H1 (cell line): Measurements from ENCODE around the gene FBXW10B. TPM values are rescaled to one million over a fixed set of nuclear protein-coding genes. Genes with fewer than 3 reads are reported as not detected.
"Not testable (repeated sequence)": the region's sequence is repeated elsewhere in the genome, so short reads cannot be mapped to it uniquely, and the experiment has no call there.

Experiments
- CTCF ChIA-PET: fragments of 300-600 bp; sonication (Branson Sonifier 250); formaldehyde crosslinking; loops from one replicate; lab custom pipeline; 2021; ENCODE audit not compliant: partially characterized antibody; lab: Charles Lee
- POLR2A ChIA-PET: fragments of 300-600 bp; sonication (Branson Sonifier 250); formaldehyde crosslinking; loops from one replicate; lab custom pipeline; 2021; ENCODE audit warnings: inconsistent platforms; ENCODE audit not compliant: partially characterized antibody; lab: Charles Lee
- DNase-seq, 2 experiments: peaks; one replicate each; pipeline versions ENCODE4 v3.0.0 to v3.0.0-alpha.2; 2010 to 2022; ENCODE audit warnings: low spot score in 2 of 2, low read depth in 1 of 2, mixed read lengths in 1 of 2
- FAIRE-seq: peaks from 2 replicates; lab custom pipeline; 2011; peaks lifted over from hg19 to GRCh38; lab: Jason Lieb, UNC
- H2AFZ ChIP-seq: 2 replicates; pipeline ENCODE4 v1.8.1; 2012; ENCODE audit warnings: low read length, inconsistent platforms
- H2AK5ac ChIP-seq: 2 replicates; pipeline ENCODE4 v1.6.1; 2013; ENCODE audit warnings: low read depth, low read length
- H2BK120ac ChIP-seq: replicated peaks from 2 replicates; pipeline ENCODE3; 2013; ENCODE audit warnings: low read depth, low read length, inconsistent platforms
- H2BK12ac ChIP-seq: 2 replicates; pipeline ENCODE4 v1.6.1; 2013; ENCODE audit warnings: low read depth, low read length
- H2BK15ac ChIP-seq: 2 replicates; pipeline ENCODE4 v1.6.1; 2013; ENCODE audit warnings: low read length
- H2BK20ac ChIP-seq: 2 replicates; pipeline ENCODE4 v1.6.1; 2013; ENCODE audit warnings: low read length
- H2BK5ac ChIP-seq: 2 replicates; pipeline ENCODE4 v1.6.1; 2013; ENCODE audit warnings: low read depth, low read length
- H3K14ac ChIP-seq: 2 replicates; pipeline ENCODE4 v1.6.1; 2013; ENCODE audit warnings: inconsistent platforms; ENCODE audit not compliant: insufficient read length
- H3K18ac ChIP-seq: 2 replicates; pipeline ENCODE4 v1.6.1; 2013; ENCODE audit warnings: low read length; ENCODE audit errors: extremely low read depth
- H3K23ac ChIP-seq: 2 replicates; pipeline ENCODE4 v1.6.1; 2013; ENCODE audit warnings: inconsistent platforms; ENCODE audit not compliant: insufficient read length
- H3K23me2 ChIP-seq: 2 replicates; pipeline ENCODE4 v1.6.1; 2013; ENCODE audit warnings: low read depth, low read length
- H3K27ac ChIP-seq: 2 replicates; pipeline ENCODE4 v1.6.1; 2011; ENCODE audit warnings: low read depth, low read length, inconsistent platforms
- H3K27me3 ChIP-seq, 4 experiments: replicated peaks in 1 of 4; 1 replicate in 1 of 4; 2 replicates in 3 of 4; pipeline versions ENCODE4 v1.6.1 to v1.8.1; 2011 to 2013; ENCODE audit warnings: low read length in 3 of 4, mild to moderate bottlenecking in 3 of 4, inconsistent platforms in 2 of 4, mixed read lengths in 2 of 4, moderate library complexity in 1 of 4; ENCODE audit not compliant: control insufficient read depth in 3 of 4, insufficient read depth in 3 of 4; ENCODE audit errors: extremely low read depth in 1 of 4
- H3K36me3 ChIP-seq, 4 experiments: 2 replicates each; pipeline versions ENCODE4 v1.6.1 to v1.8.1; 2011 to 2013; ENCODE audit warnings: mild to moderate bottlenecking in 4 of 4, low read length in 3 of 4, moderate library complexity in 2 of 4, control low read depth in 1 of 4, inconsistent platforms in 1 of 4; ENCODE audit not compliant: insufficient read depth in 4 of 4, control insufficient read depth in 2 of 4
- H3K4ac ChIP-seq: replicated peaks from 2 replicates; pipeline ENCODE3; 2013; ENCODE audit warnings: low read length, low read depth, mixed read lengths, inconsistent platforms; ENCODE audit not compliant: insufficient read length
- H3K4me1 ChIP-seq, 4 experiments: replicated peaks in 1 of 4; 1 replicate in 1 of 4; 2 replicates in 3 of 4; pipeline versions ENCODE4 v1.6.1 to v1.8.1; 2011 to 2013; ENCODE audit warnings: low read length in 3 of 4, inconsistent platforms in 2 of 4, mixed read lengths in 1 of 4; ENCODE audit not compliant: insufficient read depth in 4 of 4, control insufficient read depth in 3 of 4
- H3K4me2 ChIP-seq, 2 experiments: 2 replicates each; pipeline versions ENCODE4 v1.6.1 to v1.8.1; 2011 to 2013; ENCODE audit warnings: low read depth in 2 of 2, low read length in 2 of 2, control low read depth in 1 of 2, inconsistent platforms in 1 of 2, mild to moderate bottlenecking in 1 of 2; ENCODE audit not compliant: insufficient read depth in 1 of 2
- H3K4me3 ChIP-seq, 4 experiments: fragments of 200-600, 300-600 bp in 1 of 4; sonication (generic), shearing (Covaris generic), sonication (Bioruptor Twin) in 1 of 4; 2 replicates each; pipeline versions ENCODE4 v1.5.1 to v1.8.1; 2011 to 2016; ENCODE audit warnings: low read length in 4 of 4, low read depth in 3 of 4, control low read depth in 2 of 4, inconsistent platforms in 2 of 4, mild to moderate bottlenecking in 2 of 4, mixed read lengths in 1 of 4, moderate library complexity in 1 of 4; ENCODE audit not compliant: insufficient read depth in 2 of 4; ENCODE audit errors: extremely low read depth in 1 of 4
- H3K56ac ChIP-seq: replicated peaks from 2 replicates; pipeline ENCODE3; 2013; ENCODE audit warnings: low read depth, mild to moderate bottlenecking, mixed read lengths, low read length, inconsistent platforms; ENCODE audit not compliant: insufficient read length
- H3K79me1 ChIP-seq: 2 replicates; pipeline ENCODE4 v1.6.1; 2013; ENCODE audit warnings: low read depth, low read length, control low read depth
- H3K79me2 ChIP-seq, 2 experiments: 2 replicates each; pipeline versions ENCODE4 v1.6.1 to v1.8.1; 2012 to 2013; ENCODE audit warnings: low read length in 2 of 2, mild to moderate bottlenecking in 2 of 2, inconsistent platforms in 1 of 2; ENCODE audit not compliant: insufficient read depth in 2 of 2, control insufficient read depth in 1 of 2
- H3K9ac ChIP-seq, 4 experiments: replicated peaks in 1 of 4; 1 replicate in 1 of 4; 2 replicates in 3 of 4; pipeline versions ENCODE4 v1.6.1 to v1.8.1; 2011 to 2013; ENCODE audit warnings: low read depth in 3 of 4, low read length in 3 of 4, control low read depth in 2 of 4, mild to moderate bottlenecking in 2 of 4, moderate library complexity in 2 of 4, inconsistent platforms in 1 of 4; ENCODE audit errors: extremely low read depth in 1 of 4
- H3K9me3 ChIP-seq, 2 experiments: 2 replicates each; pipeline versions ENCODE4 v1.6.1 to v1.8.1; 2012 to 2013; ENCODE audit warnings: mild to moderate bottlenecking in 2 of 2, moderate library complexity in 2 of 2, control low read depth in 1 of 2, inconsistent platforms in 1 of 2, low read depth in 1 of 2, low read length in 1 of 2, mixed read lengths in 1 of 2; ENCODE audit not compliant: insufficient read depth in 2 of 2
- H4K20me1 ChIP-seq, 2 experiments: replicated peaks in 1 of 2; 2 replicates each; pipeline versions ENCODE3 to v1.8.1; 2011 to 2013; ENCODE audit warnings: inconsistent platforms in 2 of 2, low read length in 2 of 2, mild to moderate bottlenecking in 1 of 2; ENCODE audit not compliant: insufficient read depth in 2 of 2, control insufficient read depth in 1 of 2
- H4K5ac ChIP-seq: 2 replicates; pipeline ENCODE4 v1.6.1; 2013; ENCODE audit warnings: low read length, low read depth, mixed read lengths, inconsistent platforms; ENCODE audit not compliant: insufficient read length
- H4K8ac ChIP-seq: 2 replicates; pipeline ENCODE4 v1.8.0; 2013; ENCODE audit warnings: mild to moderate bottlenecking, moderate library complexity, low read length, inconsistent platforms; ENCODE audit not compliant: insufficient read depth; ENCODE audit errors: extremely low read depth
- H4K91ac ChIP-seq: replicated peaks from 2 replicates; pipeline ENCODE3; 2013; ENCODE audit warnings: low read length, mixed read lengths, inconsistent platforms; ENCODE audit not compliant: insufficient read length
- WGBS, 2 experiments: shearing (Covaris generic) in 1 of 2; methylation state at CpG; one replicate each; pipeline versions ENCODE4 v1.1.6 to v1.1.7; 2013 to 2015; ENCODE audit warnings: low lambda C conversion rate in 2 of 2, mixed read lengths in 2 of 2, inconsistent platforms in 1 of 2, low coverage in 1 of 2, missing lambda C conversion rate in 1 of 2; ENCODE audit not compliant: insufficient replicate concordance in 2 of 2, insufficient coverage in 1 of 2, insufficient read length in 1 of 2; ENCODE audit errors: extremely low coverage in 1 of 2, missing lambda C conversion rate in 1 of 2; 5-methylcytosine and 5-hydroxymethylcytosine counted together
- polyA plus RNA-seq, 7 experiments: library from polyadenylated mRNA; depleted of rRNA in 3 of 7; stranded (reverse) in 5 of 7; unstranded in 2 of 7; fragments of >200 nt in 5 of 7; fragments of 200-250 nt in 2 of 7; gene quantifications; 1 replicate in 5 of 7; 2 replicates in 1 of 7; 4 replicates in 1 of 7; pipeline versions ENCODE4 v1.2.1 to v1.2.3, GENCODE V29; 2011 to 2013; ENCODE audit warnings: missing spikeins in 2 of 7, mixed read lengths in 2 of 7
- total RNA-seq: library from RNA; stranded (reverse); fragmentation: NEBNext Ultra II Directional; extraction: Animal tissue kit (Norgen Biotek cat#: 25700); gene quantifications from 2 replicates; pipeline ENCODE4 v1.2.1, GENCODE V29; 2021

The FBXW10B gene
- total and polyA plus RNA-seq, 2 of the 8 experiments (the other 6 are each of a cell fraction or from before 2014, with no cell fraction given): 0.14 TPM; not detected in 1

GRCh38 chr17:15590844-15591243, 28.7 kb downstream of the FBXW10B start:
- H4K5ac ChIP-seq, H4K91ac ChIP-seq, H3K23ac ChIP-seq, H3K79me1 ChIP-seq, H3K4me3 ChIP-seq, H2BK15ac ChIP-seq, H3K56ac ChIP-seq, H3K9ac ChIP-seq, H3K27ac ChIP-seq, H4K20me1 ChIP-seq, H3K18ac ChIP-seq, FAIRE-seq, H3K4me2 ChIP-seq, H3K4ac ChIP-seq, H4K8ac ChIP-seq, H2AFZ ChIP-seq, POLR2A ChIA-PET, H2BK120ac ChIP-seq, H2BK20ac ChIP-seq, H3K9me3 ChIP-seq, H2AK5ac ChIP-seq, H3K27me3 ChIP-seq, H2BK12ac ChIP-seq, DNase-seq, H3K23me2 ChIP-seq, H3K4me1 ChIP-seq, H3K14ac ChIP-seq, H3K36me3 ChIP-seq, H3K79me2 ChIP-seq, H2BK5ac ChIP-seq, CTCF ChIA-PET: not testable (repeated sequence)
- 100% methylated on average over 1 of the region's 1 CpG; no CpG with 5 or more reads in 1 of the 2 experiments for WGBS, 2 experiments
